ENCODE results near the gene FCRLA. TPM values are rescaled to one million over a fixed set of nuclear protein-coding genes. Genes with fewer than 3 reads are reported as not detected.

FCRLA gene
- total RNA-seq, 1 donor from 2014 or later, result 0.22 TPM

DNA sequence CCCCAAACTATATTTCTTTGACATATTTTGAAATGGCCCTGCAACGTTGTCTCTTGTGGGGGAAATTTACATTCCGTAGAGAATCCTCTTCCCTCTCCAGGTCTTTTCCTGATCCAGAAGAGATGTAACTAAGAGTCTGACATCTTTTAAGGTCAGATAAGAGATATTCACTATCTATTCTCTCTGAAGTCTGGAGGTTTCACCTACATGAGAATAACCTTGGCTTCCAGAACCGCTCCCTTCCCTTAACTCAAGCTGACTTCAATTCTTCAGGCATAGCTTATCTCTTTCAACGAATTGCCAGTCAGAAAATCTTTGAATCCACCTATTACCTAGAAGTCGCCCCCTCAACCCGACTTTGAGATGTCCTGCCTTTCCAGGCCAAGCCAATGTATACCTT, 24.2 kb downstream of the FCRLA start:
- no peak overlapping the region for H3K27ac Mint-ChIP-seq
- no peak for DNase-seq (ENCODE audit: extremely low spot score, unreplicated experiment)
- H3K9me3 Mint-ChIP-seq, result peaks cover 4% of the 10 kb centered on the region
- no peaks in the 10 kb centered on the region for H3K36me3 Mint-ChIP-seq
- TF ChIP-seq, protein P1, sequence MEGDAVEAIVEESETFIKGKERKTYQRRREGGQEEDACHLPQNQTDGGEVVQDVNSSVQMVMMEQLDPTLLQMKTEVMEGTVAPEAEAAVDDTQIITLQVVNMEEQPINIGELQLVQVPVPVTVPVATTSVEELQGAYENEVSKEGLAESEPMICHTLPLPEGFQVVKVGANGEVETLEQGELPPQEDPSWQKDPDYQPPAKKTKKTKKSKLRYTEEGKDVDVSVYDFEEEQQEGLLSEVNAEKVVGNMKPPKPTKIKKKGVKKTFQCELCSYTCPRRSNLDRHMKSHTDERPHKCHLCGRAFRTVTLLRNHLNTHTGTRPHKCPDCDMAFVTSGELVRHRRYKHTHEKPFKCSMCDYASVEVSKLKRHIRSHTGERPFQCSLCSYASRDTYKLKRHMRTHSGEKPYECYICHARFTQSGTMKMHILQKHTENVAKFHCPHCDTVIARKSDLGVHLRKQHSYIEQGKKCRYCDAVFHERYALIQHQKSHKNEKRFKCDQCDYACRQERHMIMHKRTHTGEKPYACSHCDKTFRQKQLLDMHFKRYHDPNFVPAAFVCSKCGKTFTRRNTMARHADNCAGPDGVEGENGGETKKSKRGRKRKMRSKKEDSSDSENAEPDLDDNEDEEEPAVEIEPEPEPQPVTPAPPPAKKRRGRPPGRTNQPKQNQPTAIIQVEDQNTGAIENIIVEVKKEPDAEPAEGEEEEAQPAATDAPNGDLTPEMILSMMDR (conservative IDR thresholded peaks at IDR 0.05), result no peak
- peaks cover 6% of the 10 kb centered on the region for H3K4me1 Mint-ChIP-seq (ENCODE audit: unreplicated experiment)
- H3K27me3 Mint-ChIP-seq, result peaks cover 47% of the 10 kb centered on the region
- H3K4me3 Mint-ChIP-seq, result peak overlapping the region; percentile 4

DNA sequence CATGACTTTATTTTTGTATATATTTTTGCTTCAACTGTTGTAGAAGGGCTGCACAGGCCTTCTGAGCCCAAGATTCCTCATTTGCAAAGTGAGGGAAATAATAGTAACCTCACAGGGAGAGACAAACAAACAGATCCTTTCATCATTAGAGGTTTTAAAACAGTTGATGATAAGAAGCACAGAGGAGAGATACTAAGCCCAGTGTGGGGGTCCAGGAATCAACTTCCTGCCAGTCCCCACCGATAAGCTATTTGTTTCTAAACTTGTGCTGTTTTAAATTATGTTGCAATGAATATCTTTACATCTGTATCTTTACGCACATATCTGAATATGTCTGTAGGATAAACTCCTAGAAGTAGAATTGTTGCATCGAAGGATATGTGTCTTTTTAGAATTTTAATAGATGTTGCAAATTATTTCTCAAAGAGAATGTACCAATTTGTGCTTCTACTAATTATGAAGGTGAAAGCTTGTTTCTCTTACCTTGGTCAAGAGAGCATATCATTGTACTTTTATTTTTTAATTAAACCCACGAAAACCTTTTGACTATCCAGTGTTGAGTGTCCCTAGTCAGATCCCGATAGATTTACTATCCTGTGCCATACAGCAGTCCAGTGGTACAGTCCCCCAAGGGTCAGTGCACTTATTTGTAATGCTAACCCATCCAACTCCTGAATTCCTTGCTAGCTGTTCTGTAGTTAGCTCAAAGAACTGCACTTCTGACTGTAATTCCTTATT, 25.1 kb downstream of the FCRLA start:
- H3K27ac Mint-ChIP-seq, result no peak overlapping the region
- H3K4me1 Mint-ChIP-seq (ENCODE audit: unreplicated experiment), result peaks cover 6% of the 10 kb centered on the region
- peaks cover 4% of the 10 kb centered on the region for H3K9me3 Mint-ChIP-seq
- H3K36me3 Mint-ChIP-seq, result no peaks in the 10 kb centered on the region
- H3K27me3 Mint-ChIP-seq, result peaks cover 50% of the 10 kb centered on the region
- H3K4me3 Mint-ChIP-seq, result no peak overlapping the region
- no peak for DNase-seq (ENCODE audit: extremely low spot score, unreplicated experiment)
- TF ChIP-seq, protein P1 (conservative IDR thresholded peaks at IDR 0.05), result no peak

DNA sequence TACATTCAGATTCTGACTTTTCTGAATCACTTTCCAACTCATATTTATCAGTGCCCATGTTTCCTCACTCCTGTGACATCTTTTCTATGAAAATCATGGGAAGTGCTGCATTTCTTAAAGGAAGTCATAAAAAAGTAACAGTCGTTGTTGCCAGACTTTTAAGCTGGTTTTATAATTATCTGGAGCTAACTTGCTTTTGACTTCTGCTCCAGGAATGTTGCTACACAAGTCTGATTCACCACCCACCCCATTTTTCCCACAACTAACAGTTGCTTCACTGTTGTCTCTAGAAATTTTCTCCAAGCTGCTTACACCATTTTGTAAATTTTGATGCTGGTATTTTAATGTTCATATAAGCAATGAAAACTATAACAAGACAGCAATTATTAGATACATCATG, 26.5 kb downstream of the FCRLA start:
- Mint-ChIP-seq H3K36me3 (no peaks in the 10 kb centered on the region), H3K4me3 (peak overlapping the region; percentile 42), H3K27me3 (peaks cover 58% of the 10 kb centered on the region), H3K9me3 (peaks cover 4% of the 10 kb centered on the region), H3K27ac (peak overlapping the region; percentile 66), H3K4me1 (ENCODE audit: unreplicated experiment) (peaks cover 6% of the 10 kb centered on the region)
- DNase-seq (ENCODE audit: extremely low spot score, unreplicated experiment), result no peak
- TF ChIP-seq, protein P1 (conservative IDR thresholded peaks at IDR 0.05), result no peak

DNA sequence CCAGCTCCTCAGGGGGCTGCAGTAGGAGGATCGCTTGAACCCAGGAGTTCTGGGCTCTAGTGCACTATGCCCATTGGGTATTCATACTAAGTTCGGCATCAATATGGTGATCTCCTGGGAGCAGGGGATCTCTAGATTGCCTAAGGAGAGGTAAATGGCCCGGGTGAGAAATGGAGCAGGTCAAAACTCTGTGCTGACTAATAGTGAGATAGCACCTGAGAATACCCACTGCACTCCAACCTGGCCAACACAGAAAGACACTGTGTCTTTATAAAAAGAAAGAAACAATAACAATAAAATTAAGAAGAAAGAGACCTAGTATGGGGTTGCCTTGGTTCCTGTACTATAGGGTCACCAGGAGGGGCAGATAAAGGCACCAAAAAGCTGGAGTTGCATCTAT, 28.8 kb downstream of the FCRLA start:
- TF ChIP-seq, protein P1 (conservative IDR thresholded peaks at IDR 0.05), result no peak
- H3K4me1 Mint-ChIP-seq (ENCODE audit: unreplicated experiment), result no peaks in the 10 kb centered on the region
- peaks cover 65% of the 10 kb centered on the region for H3K27me3 Mint-ChIP-seq
- H3K36me3 Mint-ChIP-seq, result no peaks in the 10 kb centered on the region
- DNase-seq (ENCODE audit: extremely low spot score, unreplicated experiment), result no peak
- H3K27ac Mint-ChIP-seq, result no peak overlapping the region
- no peaks in the 10 kb centered on the region for H3K9me3 Mint-ChIP-seq
- H3K4me3 Mint-ChIP-seq, result no peak overlapping the region

DNA sequence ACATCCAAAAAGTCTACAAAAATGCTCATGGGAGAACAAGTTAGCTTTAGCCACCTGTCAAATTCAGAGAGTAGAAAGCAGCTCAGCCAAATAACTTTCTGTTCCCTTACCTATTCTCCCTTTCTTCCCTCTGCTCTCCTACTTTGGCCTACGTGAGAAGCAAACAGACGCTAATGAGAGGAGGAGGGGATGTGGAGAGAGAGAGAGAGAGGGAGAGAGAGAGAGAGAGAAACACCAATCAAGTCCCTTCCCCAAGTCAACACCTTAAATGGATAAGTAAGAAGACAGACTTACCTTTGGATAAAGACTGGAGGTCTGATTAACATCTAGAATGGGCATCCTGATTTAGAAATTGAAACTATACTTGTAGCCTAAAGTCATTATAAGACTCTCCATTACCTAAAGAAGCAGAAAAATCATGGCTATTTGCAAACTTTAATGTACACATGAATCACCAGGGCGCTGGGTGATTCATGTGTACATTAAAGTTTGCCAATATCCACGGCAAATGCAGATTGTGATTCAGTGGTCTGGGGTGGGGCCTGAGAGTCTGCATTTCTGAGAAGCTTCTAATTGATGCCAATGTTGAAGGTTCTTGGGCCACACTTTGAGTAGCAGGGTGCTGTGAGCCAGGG, 29.4 kb downstream of the FCRLA start:
- Mint-ChIP-seq H3K9me3 (no peaks in the 10 kb centered on the region), H3K27ac (no peak overlapping the region), H3K36me3 (no peaks in the 10 kb centered on the region), H3K4me3 (no peak overlapping the region), H3K27me3 (peaks cover 63% of the 10 kb centered on the region), H3K4me1 (ENCODE audit: unreplicated experiment) (peaks cover 3% of the 10 kb centered on the region)
- no peak for DNase-seq (ENCODE audit: extremely low spot score, unreplicated experiment)
- TF ChIP-seq, protein P1 (conservative IDR thresholded peaks at IDR 0.05), result no peak
